ENCODE results near the gene IMP3.

Gene IMP3

GRCh38 chr15:75650908-75651809, 11.1 kb upstream of the IMP3 start:
- TF ChIP-seq ZNF8 (CRISPR knock-in tag; IDR thresholded peaks at IDR 0.05) (no peak), ARNTL (CRISPR knock-in tag; IDR thresholded peaks at IDR 0.05; ENCODE audit: borderline replicate concordance, low read depth) (no peak), OSR1 (CRISPR knock-in tag; IDR thresholded peaks at IDR 0.05) (no peak), GLIS3 (CRISPR knock-in tag; IDR thresholded peaks at IDR 0.05) (no peak), BACH2 (CRISPR knock-in tag; IDR thresholded peaks at IDR 0.05; ENCODE audit: borderline replicate concordance) (no peak)
- no peak for ATAC-seq

- ATAC-seq, result no peak
- TF ChIP-seq GLIS3 (CRISPR knock-in tag; IDR thresholded peaks at IDR 0.05) (no peak), BACH2 (CRISPR knock-in tag; IDR thresholded peaks at IDR 0.05; ENCODE audit: borderline replicate concordance) (no peak)
These were observed 9.8 kb upstream of the IMP3 start for GRCh38 chr15:75649848-75650247.

GRCh38 chr15:75649045-75649761, 9.2 kb upstream of the IMP3 start:
- no peak for ATAC-seq
- TF ChIP-seq ZFP30 (CRISPR knock-in tag; IDR thresholded peaks at IDR 0.05) (no peak), OSR1 (CRISPR knock-in tag; IDR thresholded peaks at IDR 0.05) (no peak), ARNTL (CRISPR knock-in tag; IDR thresholded peaks at IDR 0.05; ENCODE audit: borderline replicate concordance, low read depth) (no peak), GLIS3 (CRISPR knock-in tag; IDR thresholded peaks at IDR 0.05) (no peak), ZC3H10 (CRISPR knock-in tag; IDR thresholded peaks at IDR 0.05) (no peak), CREB5 (CRISPR knock-in tag; IDR thresholded peaks at IDR 0.05; ENCODE audit: low read depth) (no peak), TOX (CRISPR knock-in tag; IDR thresholded peaks at IDR 0.05; ENCODE audit: borderline replicate concordance) (no peak), ESRRG (CRISPR knock-in tag; IDR thresholded peaks at IDR 0.05) (no peak)

- TF ChIP-seq SNAI2 (CRISPR knock-in tag; IDR thresholded peaks at IDR 0.05) (no peak), TOX (CRISPR knock-in tag; IDR thresholded peaks at IDR 0.05; ENCODE audit: borderline replicate concordance) (no peak), ZFP30 (CRISPR knock-in tag; IDR thresholded peaks at IDR 0.05) (no peak), ZNF70 (CRISPR knock-in tag; IDR thresholded peaks at IDR 0.05) (no peak), ZC3H10 (CRISPR knock-in tag; IDR thresholded peaks at IDR 0.05) (no peak), GLIS3 (CRISPR knock-in tag; IDR thresholded peaks at IDR 0.05) (no peak)
- ATAC-seq, result peak; percentile 38
These were observed 8.4 kb upstream of the IMP3 start for GRCh38 chr15:75648156-75649000.

GRCh38 chr15:75647370-75648155, 7.5 kb upstream of the IMP3 start, which contains the start of gene SNX33:
Gene SNX33 (plus strand): TSS chr15:75647912. CDS start chr15:75649103, 1,191 bp downstream.
- ATAC-seq, result peak; percentile 86
- TF ChIP-seq BACH2 (CRISPR knock-in tag; IDR thresholded peaks at IDR 0.05; ENCODE audit: borderline replicate concordance) (no peak), RARB (CRISPR knock-in tag; IDR thresholded peaks at IDR 0.05) (no peak), ZNF8 (CRISPR knock-in tag; IDR thresholded peaks at IDR 0.05) (no peak), GLIS3 (CRISPR knock-in tag; IDR thresholded peaks at IDR 0.05) (no peak), ZNF70 (CRISPR knock-in tag; IDR thresholded peaks at IDR 0.05) (no peak), ZFP3 (CRISPR knock-in tag; IDR thresholded peaks at IDR 0.05) (no peak), ZNF565 (CRISPR knock-in tag; conservative IDR thresholded peaks at IDR 0.05; ENCODE audit: low read depth) (no peak), ZFP30 (CRISPR knock-in tag; IDR thresholded peaks at IDR 0.05) (no peak), SNAI2 (CRISPR knock-in tag; IDR thresholded peaks at IDR 0.05) (no peak), CREB5 (CRISPR knock-in tag; IDR thresholded peaks at IDR 0.05; ENCODE audit: low read depth) (no peak), PATZ1 (CRISPR knock-in tag; IDR thresholded peaks at IDR 0.05; ENCODE audit: borderline replicate concordance) (no peak), POU6F1 (CRISPR knock-in tag; IDR thresholded peaks at IDR 0.05; ENCODE audit: borderline replicate concordance, low read depth) (no peak), CSDC2 (CRISPR knock-in tag; IDR thresholded peaks at IDR 0.05) (no peak), CSRNP3 (CRISPR knock-in tag; IDR thresholded peaks at IDR 0.05) (no peak)

Measured in SK-N-SH treated with all-trans-retinoic acid at 6 μM for 48 hours (cell line).